HepG2 (cell line): Measurements from ENCODE around the gene RPL34. TPM values are rescaled to one million over a fixed set of nuclear protein-coding genes. Genes with fewer than 3 reads are reported as not detected.

ENCODE experiments used
- ADNP ChIP-seq: sonication (generic); formaldehyde crosslinking; IDR thresholded peaks from 2 replicates; pipeline ENCODE4 v1.4.0; 2020; ENCODE audit warnings: missing genetic modification reagents
- AKNA ChIP-seq: sonication (generic); formaldehyde crosslinking; IDR thresholded peaks from 2 replicates; pipeline ENCODE4 v1.4.0; 2020; ENCODE audit warnings: missing genetic modification reagents, borderline replicate concordance
- BORCS8-MEF2B ChIP-seq: sonication (generic); formaldehyde crosslinking; IDR thresholded peaks from 2 replicates; pipeline ENCODE4 v1.8.0; 2022; ENCODE audit warnings: mild to moderate bottlenecking, missing genetic modification reagents
- DMAP1 ChIP-seq: IDR thresholded peaks from 2 replicates; pipeline ENCODE4 v1.6.1; 2016
- EHMT2 ChIP-seq: fragments of 200-600 bp; sonication (generic); IDR thresholded peaks from 2 replicates; pipeline ENCODE4 v1.7.0; 2017; ENCODE audit warnings: antibody characterized with exemption, low read depth, low read length, borderline replicate concordance
- SKIL ChIP-seq: sonication (generic); formaldehyde crosslinking; IDR thresholded peaks from 2 replicates; pipeline ENCODE4 v1.8.0; 2022; ENCODE audit warnings: missing genetic modification reagents, mild to moderate bottlenecking, moderate library complexity, borderline replicate concordance
- SP1 ChIP-seq, 2 experiments: fragments of 450-650 bp in 1 of 2; sonication (generic) in 1 of 2; formaldehyde crosslinking in 1 of 2; IDR thresholded peaks; 2 replicates each; pipeline versions ENCODE4 v1.4.0 to v1.6.1; 2016 to 2020; ENCODE audit warnings: missing genetic modification reagents in 1 of 2
- TFE3 ChIP-seq: IDR thresholded peaks from 2 replicates; pipeline ENCODE4 v1.6.1; 2016
- TP53 ChIP-seq: sonication (generic); formaldehyde crosslinking; conservative IDR thresholded peaks from 2 replicates; pipeline ENCODE4 v1.4.0; 2020; ENCODE audit warnings: missing genetic modification reagents
- TRAFD1 ChIP-seq: sonication (generic); formaldehyde crosslinking; IDR thresholded peaks from 2 replicates; pipeline ENCODE4 v1.5.1; 2020; ENCODE audit warnings: missing genetic modification reagents, mild to moderate bottlenecking, borderline replicate concordance
- ZBTB26 ChIP-seq: IDR thresholded peaks from 2 replicates; pipeline ENCODE4 v1.6.1; 2016; ENCODE audit warnings: missing compliant biosample characterization, missing genetic modification reagents, borderline replicate concordance
- ZNF230 ChIP-seq: sonication (generic); formaldehyde crosslinking; IDR thresholded peaks from 2 replicates; pipeline ENCODE4 v1.4.0; 2020; ENCODE audit warnings: mild to moderate bottlenecking, missing genetic modification reagents
- ZNF337 ChIP-seq: sonication (generic); formaldehyde crosslinking; IDR thresholded peaks from 2 replicates; pipeline ENCODE4 v1.5.1; 2020; ENCODE audit warnings: missing genetic modification reagents, low read depth, mild to moderate bottlenecking, borderline replicate concordance
- ZNF75D ChIP-seq: sonication (generic); formaldehyde crosslinking; IDR thresholded peaks from 2 replicates; pipeline ENCODE4 v1.8.1; 2023; ENCODE audit warnings: missing genetic modification reagents, mild to moderate bottlenecking, borderline replicate concordance
- polyA plus RNA-seq, 8 experiments: library from polyadenylated mRNA; depleted of rRNA in 3 of 8; stranded (reverse) in 7 of 8; unstranded in 1 of 8; fragments of >200 nt; fragmentation: Illumina TruSeq in 4 of 8; extraction: Trizol in 4 of 8; gene quantifications; 2 replicates each; pipeline versions ENCODE4 v1.2.1 to v1.2.3, GENCODE V29; 2011 to 2016; ENCODE audit warnings: low read depth in 4 of 8, missing spikeins in 1 of 8, mixed read lengths in 1 of 8; ENCODE audit not compliant: insufficient read depth in 1 of 8
- total RNA-seq, 5 experiments: library from RNA; depleted of rRNA; stranded (reverse); fragments of >200 nt; fragmentation: Illumina TruSeq; extraction: Trizol; gene quantifications; 2 replicates each; pipeline ENCODE4 v1.2.3, GENCODE V29; 2016; ENCODE audit warnings: low read depth in 1 of 5

Gene RPL34
- total and polyA plus RNA-seq, 2 of the 13 experiments (the other 11 are each of a cell fraction or from before 2014, with no cell fraction given), result 2,235 to 3,985 TPM

GRCh38 chr4:108620101-108620932 is at the start of gene RPL34 (continued):
- TF ChIP-seq ZBTB26 (CRISPR knock-in tag), result peak; percentile 62; the same call in 1 of the 2 replicates
- TF ChIP-seq ZNF230, result no peak
- no peak for TF ChIP-seq TRAFD1
- TF ChIP-seq ZNF337 (CRISPR knock-in tag), result no peak
- TF ChIP-seq AKNA (CRISPR knock-in tag), result no peak
- no peak for TF ChIP-seq SP1 (IDR thresholded peaks at IDR 0.05)
- peak; percentile 70 for TF ChIP-seq SP1 (CRISPR knock-in tag; IDR thresholded peaks at IDR 0.05)
- peak; percentile 77 for TF ChIP-seq BORCS8-MEF2B (CRISPR knock-in tag)
- TF ChIP-seq EHMT2, result no peak; the same call in 1 of the 2 replicates
- TF ChIP-seq DMAP1 (CRISPR knock-in tag), result peak; percentile 92
- 0 out of 2 replicates have a peak, but pooled peaks have one; percentile 73 for TF ChIP-seq TP53
- no peak for TF ChIP-seq ZNF75D (CRISPR knock-in tag)
- peak; percentile 18; the same call in 1 of the 2 replicates for TF ChIP-seq TFE3 (CRISPR knock-in tag)
- TF ChIP-seq SKIL, result no peak
- no peak for TF ChIP-seq ADNP (CRISPR knock-in tag)
